SKM-1 (cell line): ENCODE results near the gene ZNF787.

ENCODE experiments used
- DNase-seq: peaks from one replicate; lab custom pipeline; 2025; ENCODE audit not compliant: unreplicated experiment; lab: John Stamatoyannopoulos, UW

ZNF787 gene

DNA sequence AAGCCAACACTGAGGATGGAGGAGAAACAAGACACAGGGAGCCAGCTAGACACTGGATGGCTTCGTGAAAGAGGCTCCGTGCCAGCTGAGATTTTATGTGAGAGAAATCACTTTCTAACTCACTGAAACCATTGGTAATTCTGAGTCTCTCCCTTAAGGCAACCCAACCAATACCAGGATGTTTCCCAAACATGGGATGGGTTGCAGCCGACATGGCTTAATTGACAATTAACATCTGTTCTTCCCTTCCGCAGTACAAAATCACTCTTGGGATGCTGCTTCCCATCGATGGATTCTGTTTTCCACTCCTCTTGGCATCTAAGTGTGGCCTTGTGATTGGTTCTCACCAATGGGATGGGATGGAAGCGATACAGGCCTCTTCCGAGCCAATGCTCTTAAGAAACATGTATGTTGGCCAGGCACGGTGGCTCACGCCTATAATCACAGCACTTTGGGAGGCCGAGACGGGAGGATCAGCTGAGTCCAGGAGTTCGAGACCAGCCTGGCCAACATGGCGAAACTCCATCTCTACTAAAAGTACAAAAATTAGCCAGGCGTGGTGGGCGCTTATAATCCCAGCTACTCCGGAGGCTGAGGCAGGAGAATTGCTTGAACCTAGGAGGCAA lies 2.3 kb upstream of the ZNF787 start:
- DNase-seq: no peak

DNA sequence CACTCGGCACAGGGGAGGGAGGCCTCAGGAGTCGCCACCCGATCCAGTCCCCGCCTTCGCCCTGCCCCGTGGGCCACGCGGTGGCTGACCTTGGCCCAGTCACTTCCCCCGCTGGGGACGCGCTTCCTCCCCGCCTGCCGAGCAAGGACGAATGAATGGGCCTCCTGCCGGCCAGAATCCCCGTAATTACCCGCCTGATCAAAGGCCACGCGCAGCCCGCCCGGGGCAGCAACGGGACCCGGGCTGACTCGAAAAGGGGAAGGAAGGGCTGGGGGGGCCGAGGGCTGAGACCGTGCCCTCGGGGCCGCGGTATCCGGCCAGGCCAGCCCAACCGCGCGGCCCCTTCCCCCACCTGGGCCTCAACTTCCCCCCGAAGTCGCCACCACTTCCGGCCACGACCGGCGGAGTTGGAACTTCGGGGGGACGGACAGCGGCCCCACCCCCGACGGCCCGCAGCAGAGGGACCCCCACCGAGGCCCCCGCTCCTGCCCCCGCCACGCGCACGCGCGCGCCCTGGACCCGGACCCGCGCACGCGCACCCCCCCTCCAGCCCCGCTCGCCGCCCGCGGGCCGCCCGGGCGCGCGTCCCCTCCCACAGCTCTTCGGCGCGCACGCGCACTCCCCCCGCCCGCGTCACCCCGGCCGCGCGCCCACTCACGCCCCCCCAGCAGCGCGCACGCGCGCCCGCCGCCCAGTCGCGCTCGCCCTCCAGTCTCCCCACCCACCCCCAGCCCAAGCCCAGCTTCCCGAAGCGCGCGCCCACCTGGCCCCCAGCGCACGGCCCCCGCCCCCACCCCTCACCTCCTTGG lies 520 bp downstream of the ZNF787 start:
- DNase-seq: peak; percentile 36

DNA sequence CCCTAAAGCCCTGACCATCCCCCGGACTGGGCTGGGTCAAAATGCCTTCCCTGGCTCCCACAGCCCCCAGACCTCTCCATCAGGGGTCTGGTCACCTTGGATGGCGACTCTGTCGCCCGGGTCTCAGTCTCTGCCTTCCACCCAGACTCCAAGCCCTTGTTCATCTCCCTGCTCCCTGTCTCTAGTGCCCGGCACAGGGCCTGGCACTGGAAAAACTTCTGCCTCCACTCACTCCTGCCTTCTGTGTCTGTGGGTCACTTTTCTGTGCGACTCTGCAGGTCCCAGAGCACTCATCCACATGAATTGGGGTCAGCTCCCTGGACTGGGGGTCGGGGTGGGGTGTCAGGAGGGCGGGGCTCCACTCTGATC lies 1.1 kb downstream of the ZNF787 start:
- DNase-seq: no peak

DNA sequence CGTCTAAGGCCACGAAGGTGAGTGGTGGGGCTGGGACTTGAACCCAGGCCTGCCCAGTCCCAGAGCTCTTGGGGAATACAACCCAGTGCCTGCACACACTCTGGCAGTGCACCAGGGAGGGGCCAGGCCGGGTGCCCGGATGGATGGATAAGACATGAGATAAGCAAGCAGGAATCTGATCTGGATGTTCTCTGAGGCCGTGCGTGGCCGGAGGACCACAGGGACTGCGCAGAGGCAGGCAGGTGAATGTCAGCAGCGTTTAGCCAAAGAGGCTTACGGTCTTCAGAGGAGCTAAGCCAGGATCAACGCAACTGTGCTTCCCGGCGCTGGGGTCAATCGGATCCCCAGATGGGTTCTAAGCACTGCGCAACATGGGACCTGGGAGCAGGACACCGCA lies 1.5 kb downstream of the ZNF787 start:
- DNase-seq: no peak

DNA sequence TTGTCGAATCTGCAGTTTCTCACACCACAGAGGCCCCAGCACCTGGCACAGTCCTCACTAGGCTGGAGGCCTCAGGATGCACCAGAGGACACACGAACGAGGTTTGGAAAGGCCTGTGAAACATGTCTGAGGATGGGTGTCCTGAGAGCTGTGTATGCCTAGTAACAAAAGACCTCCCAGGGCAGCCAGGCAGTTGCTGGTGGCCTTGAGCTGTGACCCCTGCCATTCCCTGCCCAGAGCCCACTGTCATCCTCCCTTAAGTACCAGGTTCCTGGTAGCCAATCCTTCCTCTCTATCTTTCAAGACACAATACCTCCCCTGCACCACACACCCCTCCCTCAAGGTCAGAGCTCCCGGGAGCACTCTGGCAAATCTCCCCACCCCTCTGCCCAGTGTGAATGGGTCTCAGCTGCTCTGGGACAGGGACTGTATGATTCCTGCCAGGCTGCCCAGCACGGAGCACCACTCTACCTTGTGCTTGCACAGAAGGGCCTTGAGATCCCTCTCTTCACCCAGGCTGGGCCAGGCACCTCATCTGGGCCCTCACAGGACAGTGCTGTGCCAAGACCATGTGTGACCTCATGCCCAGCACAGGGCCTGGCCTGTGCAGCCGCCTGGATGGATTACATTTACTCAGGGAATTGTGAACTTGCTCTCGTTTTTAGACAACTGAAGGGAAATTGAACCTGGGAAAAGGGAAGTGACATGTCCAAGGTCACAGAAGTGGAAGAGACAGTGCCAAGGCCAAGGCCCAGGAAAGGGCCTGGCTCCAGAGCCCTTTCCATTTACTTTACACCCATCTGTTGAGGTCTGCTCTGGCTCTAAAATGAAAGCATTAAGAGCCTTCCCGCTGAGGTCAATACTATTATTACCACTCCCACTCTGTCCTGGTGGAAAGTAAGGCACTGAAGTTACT lies 2.2 kb downstream of the ZNF787 start:
- no peak for DNase-seq

DNA sequence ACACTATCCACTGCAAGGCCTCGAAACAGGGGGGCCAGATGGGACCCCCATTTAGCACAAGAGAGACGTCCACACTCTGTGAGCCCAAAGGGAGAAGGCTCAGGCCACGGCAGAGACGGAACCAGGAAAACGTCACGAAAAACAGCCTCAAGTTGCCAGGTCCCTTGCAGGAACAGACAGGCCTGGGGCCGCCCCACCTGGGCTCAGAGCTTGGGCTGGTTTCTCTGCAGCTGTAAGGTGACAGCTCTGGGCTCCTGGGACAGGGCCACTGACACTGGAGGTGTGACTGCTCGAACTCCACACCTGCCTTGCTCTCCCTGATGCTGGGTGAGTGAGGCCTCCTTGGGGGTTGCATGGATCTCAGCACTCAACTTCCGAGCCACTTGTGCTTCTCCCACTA lies 3.2 kb downstream of the ZNF787 start:
- DNase-seq: no peak

DNA sequence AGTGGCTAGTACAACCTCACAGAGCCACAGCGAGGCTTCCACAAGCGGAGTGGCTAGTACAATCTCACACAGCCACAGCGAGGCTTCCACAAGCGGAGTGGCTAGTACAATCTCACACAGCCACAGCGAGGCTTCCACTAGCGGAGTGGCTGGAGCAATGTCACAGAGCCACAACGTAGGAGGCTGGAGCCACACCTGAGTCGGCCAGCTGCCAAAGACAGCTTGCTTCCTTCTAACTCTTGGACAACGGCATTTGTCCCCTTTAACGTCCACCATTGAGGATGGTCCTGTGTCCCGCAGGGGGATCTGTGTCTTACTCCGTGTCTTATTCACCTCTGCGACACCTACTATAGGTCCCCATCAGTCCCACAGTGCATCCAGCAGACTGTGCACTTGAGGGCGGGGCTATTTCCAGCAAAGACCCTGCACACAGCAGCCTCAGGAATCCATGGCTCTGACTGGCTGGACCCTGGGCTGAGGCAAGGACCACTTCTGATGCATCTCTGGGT lies 3.7 kb downstream of the ZNF787 start:
- DNase-seq: no peak

DNA sequence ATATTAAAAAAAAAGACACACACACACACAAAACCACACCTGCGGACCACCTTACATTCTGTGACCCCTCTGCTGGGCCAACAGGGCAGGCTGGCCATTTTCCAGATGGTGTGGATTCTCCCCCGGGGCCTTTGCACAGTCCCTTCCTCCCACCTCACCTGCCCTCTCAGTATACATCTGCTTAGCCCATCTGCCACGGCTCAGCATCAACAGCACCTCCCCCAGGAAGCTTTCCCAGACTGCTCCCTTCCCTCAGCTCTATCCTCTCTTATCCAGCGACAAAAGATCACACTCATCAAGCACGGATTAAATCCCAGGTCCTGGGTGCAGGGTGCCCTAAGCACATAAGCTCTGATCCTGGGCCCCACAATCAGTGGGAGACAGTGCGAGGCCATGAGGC lies 4.5 kb downstream of the ZNF787 start:
- DNase-seq: no peak

DNA sequence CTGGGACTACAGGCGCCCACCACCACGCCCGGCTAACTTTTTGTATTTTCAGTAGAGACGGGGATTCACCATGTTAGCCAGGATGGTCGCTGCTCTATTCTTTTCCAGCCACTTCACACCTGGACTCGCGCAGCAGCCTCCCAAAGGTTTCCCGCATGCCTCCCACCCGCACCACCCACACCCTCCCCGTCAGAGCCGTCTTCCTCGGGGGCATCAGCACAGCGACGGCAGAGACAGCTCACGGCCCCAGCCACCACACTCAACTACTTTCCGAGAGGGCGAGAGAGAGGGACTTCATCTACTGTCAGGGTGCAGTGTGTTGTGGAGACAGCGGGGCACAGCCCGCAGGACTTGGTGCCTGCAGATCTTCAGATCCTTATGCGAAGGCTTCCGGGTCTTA lies 5.6 kb downstream of the ZNF787 start:
- no peak for DNase-seq

DNA sequence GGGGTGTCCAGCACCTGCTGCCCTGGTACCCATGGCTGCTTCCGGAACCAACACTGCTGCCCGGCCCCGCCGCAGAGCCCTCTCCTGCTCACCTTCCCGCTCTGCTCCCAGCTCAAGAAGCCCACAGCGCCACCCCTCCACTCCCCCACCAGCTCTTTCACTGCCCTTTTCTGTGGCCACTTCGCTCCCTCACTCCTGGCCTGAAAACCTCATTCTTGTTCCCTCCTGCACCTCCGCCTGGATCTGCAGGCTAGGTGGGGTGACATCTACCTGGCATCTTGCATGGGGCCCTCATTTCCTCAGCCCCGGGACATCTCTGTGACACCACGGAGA lies 6.4 kb downstream of the ZNF787 start:
- DNase-seq: no peak

DNA sequence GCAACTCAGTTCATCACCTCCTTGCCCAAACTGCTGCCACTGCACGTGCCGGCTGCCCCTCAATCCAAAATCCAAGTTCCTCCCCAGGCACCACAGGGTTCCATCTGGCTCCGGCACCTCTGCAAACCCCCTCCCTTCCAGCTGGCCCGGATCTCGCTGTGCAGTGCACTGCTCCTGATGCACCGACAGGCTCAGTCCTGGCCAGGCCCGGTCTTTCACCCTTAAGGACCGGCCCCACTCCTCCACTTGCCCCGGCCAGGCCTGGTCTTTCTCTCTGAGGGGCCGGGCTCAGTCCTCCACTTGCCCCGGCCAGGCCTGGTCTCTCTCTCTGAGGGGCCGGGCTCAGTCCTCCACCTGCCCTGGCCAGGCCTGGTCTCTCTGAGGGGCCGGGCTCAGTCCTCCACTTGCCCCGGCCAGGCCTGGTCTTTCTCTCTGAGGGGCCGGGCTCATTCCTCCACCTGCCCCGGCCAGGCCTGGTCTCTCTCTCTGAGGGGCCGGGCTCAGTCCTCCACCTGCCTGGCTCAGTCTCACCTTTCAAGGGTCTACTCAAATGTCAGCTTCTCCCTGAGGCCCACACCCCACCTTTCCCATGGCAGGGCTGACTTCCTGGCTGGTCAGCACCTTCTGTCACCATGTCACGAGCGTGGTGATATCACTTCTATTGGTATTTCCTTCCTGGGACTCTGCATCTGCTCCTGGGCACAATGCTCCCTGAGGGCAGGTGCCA lies 6.9 kb downstream of the ZNF787 start:
- DNase-seq: no peak

DNA sequence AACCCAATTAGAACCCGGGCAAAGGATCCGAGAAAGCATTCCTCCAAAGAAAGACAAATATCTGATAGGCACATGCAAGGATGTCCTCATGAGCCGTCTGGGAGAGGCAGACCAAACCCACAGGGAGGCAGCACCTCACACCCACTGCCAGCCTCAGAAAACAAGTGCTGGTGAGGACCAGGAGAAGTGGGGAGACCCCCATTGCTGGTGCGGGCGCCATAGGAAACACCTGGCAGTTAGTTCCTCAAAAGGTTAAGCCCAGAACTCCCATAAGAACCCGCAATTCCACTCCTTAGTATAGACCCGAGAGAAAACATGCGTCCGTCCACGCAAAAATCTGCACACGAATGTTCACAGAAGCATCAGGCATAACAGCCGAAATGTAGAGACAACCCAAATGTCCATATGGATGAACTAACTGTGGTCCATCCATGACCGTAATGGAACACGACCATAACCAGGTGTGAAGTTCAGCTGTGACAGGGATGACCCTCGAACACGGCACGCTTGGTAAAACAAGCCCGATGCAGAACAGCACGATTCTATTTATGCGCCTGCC lies 7.9 kb downstream of the ZNF787 start:
- no peak for DNase-seq

DNA sequence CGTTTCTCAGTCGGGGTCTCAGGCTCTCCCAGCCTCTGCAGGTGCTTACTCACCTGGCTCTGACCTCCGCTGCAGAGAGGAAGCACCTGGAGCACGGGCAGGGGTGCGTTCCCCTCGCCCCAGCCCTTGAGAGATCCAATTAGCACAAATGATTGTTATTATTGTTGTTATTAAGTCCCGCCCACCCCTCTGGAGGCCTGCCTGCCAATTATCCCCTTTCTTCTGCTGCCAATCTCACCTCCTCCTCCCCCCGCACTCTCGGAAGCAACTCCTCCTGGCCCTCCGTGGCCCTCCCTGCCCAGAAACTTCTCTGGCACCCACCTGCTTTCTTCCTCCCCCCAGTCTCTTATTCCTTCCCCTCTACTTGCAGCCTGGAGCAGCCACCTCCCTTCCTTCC lies 8.8 kb downstream of the ZNF787 start:
- DNase-seq: no peak

DNA sequence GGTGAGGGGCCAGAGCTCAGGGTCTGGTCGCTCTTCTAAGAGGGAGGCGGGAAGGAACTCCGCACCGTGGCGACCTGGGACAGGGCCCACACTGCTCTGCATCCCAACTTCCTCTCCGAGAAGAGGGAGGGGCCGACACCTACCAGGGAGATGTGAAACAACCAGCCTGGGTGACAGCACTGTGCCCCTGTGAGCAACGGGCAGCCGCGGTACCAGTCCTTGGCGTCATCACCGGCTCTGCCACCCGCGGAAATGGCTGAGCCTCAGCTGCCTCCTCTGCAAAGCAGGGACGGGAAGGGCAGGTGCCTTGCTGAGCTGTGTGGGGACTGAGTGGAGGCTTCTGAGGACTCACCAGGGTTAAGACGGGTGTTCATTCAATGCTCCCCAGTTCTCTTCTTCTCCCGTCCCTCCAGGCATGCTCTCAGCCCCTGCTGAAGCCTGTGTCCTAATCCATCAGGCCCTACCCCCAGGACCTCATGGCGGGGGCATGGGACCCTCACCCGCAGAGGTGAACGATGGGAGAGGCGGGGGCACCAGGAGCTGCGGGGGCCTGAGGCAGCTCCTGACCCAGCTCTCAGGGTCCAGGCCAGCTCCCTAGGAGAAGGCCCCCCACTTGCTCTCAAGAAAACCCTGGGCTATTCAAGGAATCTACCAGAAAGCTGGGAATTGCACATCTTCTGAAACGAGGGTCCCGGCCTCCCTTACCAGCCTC lies 9.3 kb downstream of the ZNF787 start:
- no peak for DNase-seq

DNA sequence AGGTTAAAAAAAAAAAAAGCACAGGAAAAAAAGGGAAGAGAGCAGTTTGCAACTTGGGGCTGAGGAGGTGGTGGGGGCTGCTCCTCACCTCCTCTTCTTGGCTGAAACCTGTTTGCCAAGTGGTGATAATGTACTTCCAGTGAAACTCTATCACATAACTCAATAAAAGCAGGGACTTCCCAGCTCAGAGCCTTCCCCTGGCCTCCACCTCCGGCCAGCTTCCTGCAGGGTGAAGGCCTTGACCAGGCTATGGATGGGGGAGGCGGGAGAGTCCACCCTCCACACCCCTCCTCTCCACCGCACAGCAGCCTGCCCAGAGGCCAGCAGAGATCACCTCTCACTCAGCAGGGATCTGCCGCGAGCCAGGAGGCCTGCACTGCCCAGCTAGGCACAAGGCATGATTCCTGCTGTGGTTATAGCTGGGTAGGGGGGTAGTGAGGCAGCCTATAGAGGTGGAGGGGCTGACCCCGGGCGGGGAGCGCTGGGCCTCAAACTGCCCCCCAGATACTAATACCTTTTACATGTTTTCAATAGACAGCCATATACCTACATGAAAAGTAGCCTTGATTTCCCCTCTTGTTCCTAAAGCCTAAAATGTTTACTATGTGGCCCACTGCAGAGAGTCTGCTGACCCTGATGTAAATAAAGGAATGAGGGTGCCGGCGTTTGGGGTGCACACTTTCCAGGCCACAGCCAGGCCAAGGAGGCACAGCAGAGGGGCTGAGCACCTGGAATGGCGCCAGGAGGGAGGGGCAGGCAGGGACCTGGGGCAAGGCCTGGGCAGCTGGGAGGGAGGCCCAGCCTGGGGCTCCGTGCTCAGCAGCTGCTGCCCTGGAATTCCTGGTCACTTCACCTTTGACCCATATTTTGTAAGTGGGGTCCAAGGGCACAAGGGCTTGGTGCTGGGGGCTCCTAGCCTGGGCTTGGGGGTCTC lies 10.3 kb downstream of the ZNF787 start:
- no peak for DNase-seq

DNA sequence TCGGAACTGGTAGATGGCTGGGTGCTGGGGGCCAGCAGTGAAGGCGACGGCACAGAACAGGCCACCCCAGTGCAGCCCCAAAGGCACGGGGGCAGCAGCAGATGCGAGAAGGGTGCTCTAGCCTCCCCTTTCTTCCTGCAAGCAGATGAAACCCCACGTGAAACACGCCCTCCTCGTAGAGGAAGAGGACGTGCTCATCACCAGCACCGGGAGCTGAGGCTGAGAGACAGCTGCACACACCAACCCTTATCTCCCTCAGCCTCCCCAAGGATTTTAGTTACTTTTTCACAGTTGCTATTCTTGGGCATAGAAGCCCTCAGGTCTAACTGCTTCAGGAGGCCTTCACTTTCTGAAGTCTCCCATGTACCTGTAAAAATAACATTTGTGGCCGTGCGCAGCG lies 11.9 kb downstream of the ZNF787 start:
- DNase-seq: no peak

DNA sequence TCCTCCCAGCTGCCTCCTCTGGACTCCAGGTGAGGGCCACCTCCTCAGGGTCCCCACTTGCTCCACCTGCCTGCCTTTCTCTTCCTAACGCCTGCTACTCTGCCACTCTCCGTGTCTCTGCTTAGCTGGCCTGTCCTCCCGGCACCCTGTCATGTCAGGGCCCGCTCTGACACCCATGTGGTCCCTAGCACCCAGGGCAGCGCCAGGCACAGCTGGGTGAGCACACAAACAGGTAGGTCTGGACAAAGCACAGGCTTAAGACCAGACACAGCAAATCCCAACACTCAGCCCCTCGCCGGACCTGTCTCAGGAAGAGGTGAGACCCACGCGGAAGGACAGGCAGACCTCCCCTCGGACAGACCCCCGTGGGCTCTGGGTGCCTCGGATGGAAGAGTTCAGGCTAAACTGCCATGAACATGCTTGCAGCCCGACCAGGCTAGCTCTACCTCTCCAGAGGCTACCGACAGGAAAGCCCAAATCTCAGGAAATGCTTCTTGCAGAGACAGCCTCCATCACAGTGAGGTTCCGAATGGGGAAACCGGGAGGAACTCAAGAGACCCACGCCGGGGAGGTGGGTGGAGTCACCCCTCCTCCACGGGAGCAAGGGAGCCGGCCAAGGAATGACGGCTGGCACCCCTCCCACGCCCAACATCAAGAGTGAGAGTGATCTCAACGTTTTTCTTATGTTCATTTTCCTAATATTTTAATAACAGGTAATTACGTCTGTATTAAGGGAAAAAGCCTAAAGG lies 12.5 kb downstream of the ZNF787 start:
- DNase-seq: no peak

DNA sequence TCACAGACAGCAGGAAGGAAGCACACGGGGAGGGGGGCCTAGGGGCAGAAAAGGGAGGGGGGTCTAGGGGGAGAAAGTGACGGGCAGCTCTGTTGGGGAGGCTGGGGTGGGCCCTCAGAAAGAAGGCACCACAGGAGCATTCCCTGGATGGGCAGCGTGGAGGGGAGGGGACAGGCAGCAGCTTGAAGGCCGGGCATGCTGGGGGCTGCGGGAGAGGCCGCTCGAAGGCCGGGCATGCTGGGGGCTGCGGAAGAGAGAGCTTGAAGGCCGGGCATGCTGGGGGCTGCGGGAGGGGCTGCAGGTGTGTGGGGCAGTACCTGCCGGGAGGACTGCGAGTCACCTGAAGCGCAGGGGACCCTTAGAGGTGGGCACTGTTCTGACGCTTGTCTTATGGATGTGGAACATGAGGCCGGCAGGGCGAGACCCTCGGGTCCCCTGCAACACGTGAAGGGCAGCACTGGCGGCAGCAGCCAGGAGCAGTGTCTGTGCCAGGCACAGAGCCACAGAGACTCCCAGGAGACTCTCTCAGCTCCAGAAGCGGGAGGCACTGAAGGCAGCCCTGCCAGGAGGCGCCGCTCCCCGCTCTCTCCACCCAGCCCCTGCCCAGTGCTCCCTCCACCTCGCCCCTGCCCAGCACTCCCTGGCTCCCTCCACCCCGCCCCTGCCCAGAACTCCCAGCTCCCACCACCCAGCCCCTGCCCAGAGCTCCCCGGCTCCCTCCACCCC lies 13.3 kb downstream of the ZNF787 start:
- no peak for DNase-seq
